Trophoblast cell (in vitro differentiated cells and primary cell): ENCODE results near the gene TMEM100.

ENCODE experiments used
- DNase-seq, 2 donors: peaks; one replicate each; pipeline ENCODE4 v3.0.0-alpha.2; 2016
- H2AFZ ChIP-seq: 2 replicates; pipeline ENCODE4 v1.6.1; 2013; ENCODE audit warnings: low read length, moderate library complexity, mild to moderate bottlenecking; ENCODE audit not compliant: insufficient read depth, poor library complexity
- H2AK5ac ChIP-seq: 2 replicates; pipeline ENCODE4 v1.6.1; 2013; ENCODE audit warnings: mild to moderate bottlenecking, low read length
- H2BK120ac ChIP-seq: 2 replicates; pipeline ENCODE4 v1.6.1; 2013; ENCODE audit warnings: low read length, mild to moderate bottlenecking, moderate library complexity; ENCODE audit not compliant: insufficient read depth, poor library complexity
- H2BK12ac ChIP-seq: 2 replicates; pipeline ENCODE4 v1.6.1; 2013; ENCODE audit warnings: mild to moderate bottlenecking, low read length, moderate library complexity
- H2BK5ac ChIP-seq: 2 replicates; pipeline ENCODE4 v1.6.1; 2013; ENCODE audit warnings: low read length, low read depth, moderate library complexity, mild to moderate bottlenecking; ENCODE audit not compliant: poor library complexity
- H3K14ac ChIP-seq: 2 replicates; pipeline ENCODE4 v1.6.1; 2013; ENCODE audit warnings: mild to moderate bottlenecking, low read length
- H3K18ac ChIP-seq: 2 replicates; pipeline ENCODE4 v1.6.1; 2013; ENCODE audit warnings: mild to moderate bottlenecking, low read length
- H3K23ac ChIP-seq: 2 replicates; pipeline ENCODE4 v1.6.1; 2013; ENCODE audit warnings: low read length
- H3K27ac ChIP-seq: 2 replicates; pipeline ENCODE4 v1.5.1; 2013; ENCODE audit warnings: low read depth, mild to moderate bottlenecking, inconsistent platforms, low read length, moderate library complexity
- H3K27me3 ChIP-seq: 2 replicates; pipeline ENCODE4 v1.6.1; 2013; ENCODE audit warnings: inconsistent platforms, mild to moderate bottlenecking, low read length, moderate library complexity; ENCODE audit not compliant: insufficient read depth
- H3K36me3 ChIP-seq, 2 experiments: 1 replicate in 1 of 2; 2 replicates in 1 of 2; pipeline ENCODE4 v1.6.1; 2013; ENCODE audit warnings: low read length in 2 of 2, mild to moderate bottlenecking in 2 of 2, moderate library complexity in 1 of 2; ENCODE audit not compliant: insufficient read depth in 2 of 2, control insufficient read depth in 1 of 2
- H3K4ac ChIP-seq: 2 replicates; pipeline ENCODE4 v1.6.1; 2013; ENCODE audit warnings: low read depth, mild to moderate bottlenecking, low read length, moderate library complexity
- H3K4me1 ChIP-seq, 2 experiments: 1 replicate in 1 of 2; 2 replicates in 1 of 2; pipeline ENCODE4 v1.6.1; 2013; ENCODE audit warnings: low read length in 2 of 2, mild to moderate bottlenecking in 2 of 2, moderate library complexity in 1 of 2; ENCODE audit not compliant: insufficient read depth in 2 of 2, control insufficient read depth in 1 of 2
- H3K4me2 ChIP-seq: 2 replicates; pipeline ENCODE4 v1.6.1; 2013; ENCODE audit warnings: inconsistent platforms, mild to moderate bottlenecking, low read length, moderate library complexity
- H3K4me3 ChIP-seq: 2 replicates; pipeline ENCODE4 v1.5.1; 2013; ENCODE audit warnings: mild to moderate bottlenecking, low read depth, low read length, inconsistent platforms
- H3K79me1 ChIP-seq: one replicate; pipeline ENCODE4 v1.6.1; 2013; ENCODE audit warnings: low read length
- H3K79me2 ChIP-seq: 2 replicates; pipeline ENCODE4 v1.6.1; 2013; ENCODE audit warnings: low read length, mild to moderate bottlenecking; ENCODE audit not compliant: control insufficient read depth, insufficient read depth, poor library complexity
- H3K9ac ChIP-seq: 2 replicates; pipeline ENCODE4 v1.6.1; 2013; ENCODE audit warnings: mild to moderate bottlenecking, low read length
- H3K9me3 ChIP-seq: 2 replicates; pipeline ENCODE4 v1.6.1; 2013; ENCODE audit warnings: low read depth, mild to moderate bottlenecking, control low read depth, inconsistent platforms, low read length; ENCODE audit not compliant: insufficient read depth
- H4K12ac ChIP-seq: 2 replicates; pipeline ENCODE4 v1.6.1; 2013; ENCODE audit warnings: low read depth, mild to moderate bottlenecking, low read length, moderate library complexity
- H4K8ac ChIP-seq: 2 replicates; pipeline ENCODE4 v1.6.1; 2013; ENCODE audit warnings: low read depth, mild to moderate bottlenecking, low read length, moderate library complexity
- H4K91ac ChIP-seq: one replicate; pipeline ENCODE4 v1.6.1; 2013; ENCODE audit warnings: low read depth, mild to moderate bottlenecking, low read length, moderate library complexity
- WGBS: extraction: QIAGEN DNeasy Blood & Tissue Kit; methylation state at CpG from one replicate; pipeline ENCODE4 v1.1.7; 2013; ENCODE audit warnings: missing lambda C conversion rate; ENCODE audit not compliant: insufficient read length, insufficient coverage; ENCODE audit errors: extremely low coverage; 5-methylcytosine and 5-hydroxymethylcytosine counted together

Gene TMEM100

GRCh38 chr17:55689672-55690071, 33.0 kb downstream of the TMEM100 start:
- H3K27me3 ChIP-seq: no peaks in the 10 kb centered on the region
- no peak overlapping the region for H3K4ac ChIP-seq
- H2AK5ac ChIP-seq: no peak overlapping the region
- H3K79me2 ChIP-seq: no peaks in the 10 kb centered on the region
- no peak overlapping the region for H4K8ac ChIP-seq
- WGBS: no CpG with 5 or more reads among the region's 4 CpGs
- H2BK120ac ChIP-seq: no peak overlapping the region
- no peaks in the 10 kb centered on the region for H3K79me1 ChIP-seq
- H4K12ac ChIP-seq: no peak overlapping the region
- H3K4me1 ChIP-seq: peaks cover 2% of the 10 kb centered on the region in 2 experiments
- no peak overlapping the region for H3K18ac ChIP-seq
- H2BK5ac ChIP-seq: no peak overlapping the region
- no peak overlapping the region for H3K4me2 ChIP-seq
- no peak overlapping the region for H2BK12ac ChIP-seq
- H3K23ac ChIP-seq: no peak overlapping the region
- H3K9ac ChIP-seq: no peak overlapping the region
- H3K9me3 ChIP-seq: peaks cover 3% of the 10 kb centered on the region
- DNase-seq: no peak
- no peak overlapping the region for H2AFZ ChIP-seq
- H3K36me3 ChIP-seq: peaks cover 0 to 3% of the 10 kb centered on the region in 2 experiments
- H4K91ac ChIP-seq: no peak overlapping the region
- H3K14ac ChIP-seq: no peak overlapping the region
- H3K4me3 ChIP-seq: no peak overlapping the region
- no peak overlapping the region for H3K27ac ChIP-seq

GRCh38 chr17:55688057-55688456, 34.6 kb downstream of the TMEM100 start:
- no peak overlapping the region for H4K91ac ChIP-seq
- H3K4me2 ChIP-seq: no peak overlapping the region
- H3K9me3 ChIP-seq: peaks cover 3% of the 10 kb centered on the region
- no peak overlapping the region for H2BK12ac ChIP-seq
- no peak overlapping the region for H3K9ac ChIP-seq
- no peak overlapping the region for H4K8ac ChIP-seq
- H3K4me3 ChIP-seq: no peak overlapping the region
- H3K79me2 ChIP-seq: no peaks in the 10 kb centered on the region
- peaks cover 2% of the 10 kb centered on the region in 2 experiments for H3K4me1 ChIP-seq
- peaks cover 0 to 3% of the 10 kb centered on the region in 2 experiments for H3K36me3 ChIP-seq
- no peak overlapping the region for H2BK120ac ChIP-seq
- no CpG with 5 or more reads among the region's 3 CpGs for WGBS
- H3K18ac ChIP-seq: no peak overlapping the region
- H3K14ac ChIP-seq: no peak overlapping the region
- H2BK5ac ChIP-seq: no peak overlapping the region
- no peak overlapping the region for H3K23ac ChIP-seq
- DNase-seq: no peak
- H4K12ac ChIP-seq: no peak overlapping the region
- no peak overlapping the region for H2AFZ ChIP-seq
- no peak overlapping the region for H3K27ac ChIP-seq
- H3K27me3 ChIP-seq: no peaks in the 10 kb centered on the region
- H2AK5ac ChIP-seq: no peak overlapping the region
- no peak overlapping the region for H3K4ac ChIP-seq
- H3K79me1 ChIP-seq: no peaks in the 10 kb centered on the region

GRCh38 chr17:55687037-55687436, 35.6 kb downstream of the TMEM100 start:
- no peak overlapping the region for H3K4me2 ChIP-seq
- H2BK5ac ChIP-seq: no peak overlapping the region
- H4K12ac ChIP-seq: no peak overlapping the region
- H3K9ac ChIP-seq: no peak overlapping the region
- DNase-seq: no peak
- H2AFZ ChIP-seq: no peak overlapping the region
- H3K27ac ChIP-seq: no peak overlapping the region
- no peak overlapping the region for H4K8ac ChIP-seq
- H2BK120ac ChIP-seq: no peak overlapping the region
- H3K79me2 ChIP-seq: no peaks in the 10 kb centered on the region
- no peak overlapping the region for H3K18ac ChIP-seq
- no peak overlapping the region for H2AK5ac ChIP-seq
- WGBS: no CpG with 5 or more reads among the region's 2 CpGs
- H3K27me3 ChIP-seq: no peaks in the 10 kb centered on the region
- no peak overlapping the region for H3K4ac ChIP-seq
- H3K14ac ChIP-seq: no peak overlapping the region
- H3K79me1 ChIP-seq: no peaks in the 10 kb centered on the region
- no peak overlapping the region for H3K23ac ChIP-seq
- H3K9me3 ChIP-seq: peaks cover 3% of the 10 kb centered on the region
- H2BK12ac ChIP-seq: no peak overlapping the region
- peaks cover 0 to 3% of the 10 kb centered on the region in 2 experiments for H3K36me3 ChIP-seq
- no peak overlapping the region for H4K91ac ChIP-seq
- no peak overlapping the region for H3K4me3 ChIP-seq
- H3K4me1 ChIP-seq: peaks cover 2% of the 10 kb centered on the region in 2 experiments

- Histone ChIP-seq H2AK5ac (no peak overlapping the region), H2BK5ac (no peak overlapping the region), H3K27ac (no peak overlapping the region), H3K9me3 (peaks cover 3% of the 10 kb centered on the region), H3K36me3 (peaks cover 0 to 3% of the 10 kb centered on the region in 2 experiments), H4K12ac (no peak overlapping the region), H4K91ac (no peak overlapping the region), H2BK12ac (no peak overlapping the region), H3K4me3 (no peak overlapping the region), H3K27me3 (no peaks in the 10 kb centered on the region), H3K4ac (no peak overlapping the region), H3K14ac (no peak overlapping the region), H2BK120ac (no peak overlapping the region), H3K79me2 (no peaks in the 10 kb centered on the region), H3K9ac (no peak overlapping the region), H3K4me1 (no peaks in the 10 kb centered on the region), H3K23ac (no peak overlapping the region), H2AFZ (no peak overlapping the region), H3K4me2 (no peak overlapping the region), H3K18ac (no peak overlapping the region), H3K79me1 (no peaks in the 10 kb centered on the region), H4K8ac (no peak overlapping the region)
- DNase-seq: no peak
- WGBS: no CpG with 5 or more reads among the region's 4 CpGs
Measured at GRCh38 chr17:55683550-55684315, 38.9 kb downstream of the TMEM100 start.
